ENCODE measurements around the gene APOB. TPM values are rescaled to one million over a fixed set of nuclear protein-coding genes. Genes with fewer than 3 reads are reported as not detected.
A peak's percentile ranks its signal among the peaks of the same experiment; 100 is the strongest.

Gene APOB
- total and polyA plus RNA-seq, 2 of the 13 experiments (the other 11 are each of a cell fraction or from before 2014, with no cell fraction given), result 1,569 to 2,515 TPM

GRCh38 chr2:21072477-21073242 lies 28.8 kb upstream of the APOB start (continued):
- TF ChIP-seq MYC (CRISPR knock-in tag; IDR thresholded peaks at IDR 0.05; ENCODE audit: borderline replicate concordance) (no peak), RFX1 (IDR thresholded peaks at IDR 0.05) (no peak), ZNF883 (CRISPR knock-in tag; IDR thresholded peaks at IDR 0.05; ENCODE audit: not compliant biosample characterization) (no peak), ZNF800 (CRISPR knock-in tag; IDR thresholded peaks at IDR 0.05) (no peak), FIP1L1 (IDR thresholded peaks at IDR 0.05; ENCODE audit: borderline replicate concordance, insufficient read depth, low read depth, low read length) (no peak), ZNF816 (CRISPR knock-in tag; IDR thresholded peaks at IDR 0.05; ENCODE audit: borderline replicate concordance) (no peak), ATF7-NPFF (CRISPR knock-in tag; IDR thresholded peaks at IDR 0.05; ENCODE audit: low read depth) (0 out of 2 replicates have a peak, but pooled peaks have one; percentile 35), TIGD3 (CRISPR knock-in tag; IDR thresholded peaks at IDR 0.05; ENCODE audit: borderline replicate concordance) (no peak), FOXK2 (IDR thresholded peaks at IDR 0.05) (no peak), ZNF746 (CRISPR knock-in tag; IDR thresholded peaks at IDR 0.05) (no peak), E2F1 (CRISPR knock-in tag; IDR thresholded peaks at IDR 0.05) (no peak), ATF7 (IDR thresholded peaks at IDR 0.05) (no peak), ATF7 (CRISPR knock-in tag; IDR thresholded peaks at IDR 0.05) (no peak), TRAFD1 (CRISPR knock-in tag; IDR thresholded peaks at IDR 0.05; ENCODE audit: borderline replicate concordance) (no peak), ZNF383 (CRISPR knock-in tag; IDR thresholded peaks at IDR 0.05; ENCODE audit: borderline replicate concordance) (no peak), ZNF30 (CRISPR knock-in tag; IDR thresholded peaks at IDR 0.05) (no peak), ZNF580 (CRISPR knock-in tag; IDR thresholded peaks at IDR 0.05; ENCODE audit: borderline replicate concordance, low read depth) (no peak), ETV6 (CRISPR knock-in tag; conservative IDR thresholded peaks at IDR 0.05) (no peak), IKZF1 (IDR thresholded peaks at IDR 0.05) (no peak), ZNF354B (CRISPR knock-in tag; IDR thresholded peaks at IDR 0.05) (no peak), PPARG (CRISPR knock-in tag; conservative IDR thresholded peaks at IDR 0.05) (no peak), SMAD3 (CRISPR knock-in tag; IDR thresholded peaks at IDR 0.05) (no peak)
- TF ChIP-seq, protein P1, sequence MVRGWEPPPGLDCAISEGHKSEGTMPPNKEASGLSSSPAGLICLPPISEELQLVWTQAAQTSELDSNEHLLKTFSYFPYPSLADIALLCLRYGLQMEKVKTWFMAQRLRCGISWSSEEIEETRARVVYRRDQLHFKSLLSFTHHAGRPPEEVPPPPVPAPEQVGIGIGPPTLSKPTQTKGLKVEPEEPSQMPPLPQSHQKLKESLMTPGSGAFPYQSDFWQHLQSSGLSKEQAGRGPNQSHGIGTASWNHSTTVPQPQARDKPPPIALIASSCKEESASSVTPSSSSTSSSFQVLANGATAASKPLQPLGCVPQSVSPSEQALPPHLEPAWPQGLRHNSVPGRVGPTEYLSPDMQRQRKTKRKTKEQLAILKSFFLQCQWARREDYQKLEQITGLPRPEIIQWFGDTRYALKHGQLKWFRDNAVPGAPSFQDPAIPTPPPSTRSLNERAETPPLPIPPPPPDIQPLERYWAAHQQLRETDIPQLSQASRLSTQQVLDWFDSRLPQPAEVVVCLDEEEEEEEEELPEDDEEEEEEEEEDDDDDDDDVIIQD (CRISPR knock-in tag; IDR thresholded peaks at IDR 0.05; ENCODE audit: low read depth), result peak; percentile 57; the same call in 1 of the 2 replicates

All from HepG2 (cell line).